GM21390 (cell line): ENCODE results near the gene AFG1L.

Experiments used
- ATAC-seq: cut with Tn5 transposase; IDR thresholded peaks from one replicate; pipeline ENCODE4 v1.9.1; 2021; ENCODE audit not compliant: unreplicated experiment

The AFG1L gene

GRCh38 chr6:108568551-108569305 lies 273.9 kb downstream of the AFG1L start:
- ATAC-seq, result no peak

- ATAC-seq, result no peak
These were observed 275.7 kb downstream of the AFG1L start for GRCh38 chr6:108570517-108570916.

GRCh38 chr6:108574457-108575141 lies 279.7 kb downstream of the AFG1L start:
- ATAC-seq, result no peak
